GM13977 (cell line): ENCODE measurements around the gene GPATCH3.
A peak's percentile ranks its signal among the peaks of the same experiment; 100 is the strongest.
"Not testable (repeated sequence)": the region's sequence is repeated elsewhere in the genome, so short reads cannot be mapped to it uniquely, and the experiment has no call there.

Experiments
- DNase-seq: peaks from one replicate; pipeline ENCODE4 v3.0.0; 2012; ENCODE audit warnings: low spot score
- in situ Hi-C: fragments of 300-500 bp; cut with MboI; formaldehyde crosslinking; loops from one replicate; pipeline ENCODE4 v1.12.0; 2022; ENCODE audit warnings: low sequenced_read_pairs, low pct_unique_long_range_greater_than_20kb, mixed read lengths, inconsistent platforms; ENCODE audit not compliant: unreplicated experiment
- TF ChIP-seq, protein P1 (sequence below): IDR thresholded peaks from 2 replicates; pipeline ENCODE4 v1.5.1; 2012; ENCODE audit warnings: mild to moderate bottlenecking, control low read depth; ENCODE audit not compliant: insufficient read depth; ENCODE audit errors: extremely low read depth, missing control alignments

The GPATCH3 gene

DNA sequence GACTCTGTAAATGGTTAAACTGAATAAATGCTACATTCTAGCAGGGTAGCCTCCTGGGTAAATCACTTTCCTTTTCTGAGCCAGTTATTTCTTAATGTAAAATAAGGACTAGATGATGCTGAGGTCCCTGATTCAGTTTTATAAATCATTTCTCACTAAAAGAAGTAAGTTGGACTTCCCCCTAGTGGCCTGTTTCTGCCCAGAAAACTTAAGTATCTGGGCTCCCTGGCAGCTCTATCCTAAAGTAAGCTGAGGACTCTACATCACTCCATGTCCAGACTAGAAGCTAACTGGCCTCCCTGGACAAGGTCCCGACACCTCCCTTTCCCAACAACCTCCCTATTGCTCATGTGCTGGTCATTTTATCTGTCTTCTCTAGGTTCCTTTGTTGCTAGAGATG lies 13.1 kb downstream of the GPATCH3 start:
- no peak for DNase-seq
- in situ Hi-C loops = no loop called here
- TF ChIP-seq, protein P1, sequence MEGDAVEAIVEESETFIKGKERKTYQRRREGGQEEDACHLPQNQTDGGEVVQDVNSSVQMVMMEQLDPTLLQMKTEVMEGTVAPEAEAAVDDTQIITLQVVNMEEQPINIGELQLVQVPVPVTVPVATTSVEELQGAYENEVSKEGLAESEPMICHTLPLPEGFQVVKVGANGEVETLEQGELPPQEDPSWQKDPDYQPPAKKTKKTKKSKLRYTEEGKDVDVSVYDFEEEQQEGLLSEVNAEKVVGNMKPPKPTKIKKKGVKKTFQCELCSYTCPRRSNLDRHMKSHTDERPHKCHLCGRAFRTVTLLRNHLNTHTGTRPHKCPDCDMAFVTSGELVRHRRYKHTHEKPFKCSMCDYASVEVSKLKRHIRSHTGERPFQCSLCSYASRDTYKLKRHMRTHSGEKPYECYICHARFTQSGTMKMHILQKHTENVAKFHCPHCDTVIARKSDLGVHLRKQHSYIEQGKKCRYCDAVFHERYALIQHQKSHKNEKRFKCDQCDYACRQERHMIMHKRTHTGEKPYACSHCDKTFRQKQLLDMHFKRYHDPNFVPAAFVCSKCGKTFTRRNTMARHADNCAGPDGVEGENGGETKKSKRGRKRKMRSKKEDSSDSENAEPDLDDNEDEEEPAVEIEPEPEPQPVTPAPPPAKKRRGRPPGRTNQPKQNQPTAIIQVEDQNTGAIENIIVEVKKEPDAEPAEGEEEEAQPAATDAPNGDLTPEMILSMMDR = peak; percentile 47

DNA sequence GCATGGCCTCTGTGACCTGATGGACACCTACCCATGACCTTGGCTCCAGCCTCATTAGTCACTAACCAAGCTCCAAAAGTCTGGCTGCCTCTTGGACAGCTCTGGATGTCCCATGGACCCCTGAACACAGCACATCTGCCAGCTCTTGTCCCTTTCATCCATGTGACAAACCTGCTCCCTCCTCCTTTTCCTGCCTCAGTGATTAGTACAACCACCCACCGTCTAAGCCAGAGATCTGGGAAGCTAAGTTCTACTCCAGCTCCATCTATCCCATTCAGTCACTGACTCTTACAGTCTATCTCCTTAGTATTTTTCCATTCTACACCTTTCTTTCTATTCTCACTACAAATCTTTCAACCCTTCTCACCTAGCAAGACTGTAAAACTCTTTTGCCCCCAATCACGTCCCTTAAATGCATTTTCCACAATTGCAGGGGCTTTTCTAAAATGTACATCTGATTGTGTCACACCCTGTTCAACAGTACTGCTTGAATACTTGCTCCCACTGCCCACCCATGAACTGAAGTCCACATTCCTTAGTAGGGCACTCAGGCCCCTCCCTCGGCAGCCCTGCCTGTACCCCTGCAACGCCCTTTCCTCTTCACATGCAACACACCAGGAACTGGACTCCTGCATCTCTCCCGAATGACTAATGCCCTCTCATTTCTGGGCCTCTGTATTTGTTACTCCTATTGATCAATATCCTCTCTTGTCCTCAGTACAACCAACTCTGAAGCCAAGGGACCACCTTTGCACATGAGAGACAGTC lies 17.4 kb downstream of the GPATCH3 start:
- in situ Hi-C loops = no loop called here
- no peak for DNase-seq
- TF ChIP-seq, protein P1 = no peak

DNA sequence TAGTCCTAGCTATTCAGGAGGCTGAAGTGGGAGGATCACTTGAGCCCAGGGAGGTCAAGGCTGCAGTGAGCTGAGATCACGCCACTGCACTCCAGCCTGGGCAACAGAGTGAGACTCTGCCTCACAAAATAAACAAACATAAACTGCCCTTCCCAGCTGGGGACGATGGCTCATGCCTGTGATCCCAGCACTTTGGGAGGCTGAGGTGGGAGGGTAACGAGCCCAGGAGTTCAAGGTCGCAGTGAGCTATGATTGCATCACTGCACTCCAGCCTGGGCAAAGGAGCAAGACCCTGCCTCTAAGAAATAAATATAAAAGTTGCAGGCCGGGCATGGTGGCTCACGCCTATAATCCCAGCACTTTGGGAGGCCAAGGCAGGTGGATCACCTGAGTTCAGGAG lies 18.7 kb downstream of the GPATCH3 start:
- in situ Hi-C loops, DNase-seq: not testable (repeated sequence)

DNA sequence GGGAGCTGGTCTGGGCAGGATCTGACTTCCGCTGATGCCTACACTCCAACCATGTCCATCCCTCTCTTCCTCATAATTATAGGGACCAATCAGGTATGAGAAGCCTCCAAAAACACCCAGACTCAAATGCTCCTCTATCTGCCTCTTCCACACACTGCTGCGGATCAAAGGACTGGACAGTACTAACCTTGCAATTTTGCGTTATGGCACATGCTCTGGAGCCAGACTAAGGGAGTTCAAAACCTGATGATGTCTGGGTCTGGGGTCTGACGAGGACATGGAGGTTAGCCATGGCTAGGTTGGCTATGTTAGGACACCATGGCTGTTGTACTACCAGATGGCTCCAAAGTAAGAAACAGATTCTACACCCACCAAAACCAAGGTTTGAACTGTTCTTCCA lies 20.5 kb downstream of the GPATCH3 start:
- in situ Hi-C loops = no loop called here
- DNase-seq = no peak
- TF ChIP-seq, protein P1 = no peak

DNA sequence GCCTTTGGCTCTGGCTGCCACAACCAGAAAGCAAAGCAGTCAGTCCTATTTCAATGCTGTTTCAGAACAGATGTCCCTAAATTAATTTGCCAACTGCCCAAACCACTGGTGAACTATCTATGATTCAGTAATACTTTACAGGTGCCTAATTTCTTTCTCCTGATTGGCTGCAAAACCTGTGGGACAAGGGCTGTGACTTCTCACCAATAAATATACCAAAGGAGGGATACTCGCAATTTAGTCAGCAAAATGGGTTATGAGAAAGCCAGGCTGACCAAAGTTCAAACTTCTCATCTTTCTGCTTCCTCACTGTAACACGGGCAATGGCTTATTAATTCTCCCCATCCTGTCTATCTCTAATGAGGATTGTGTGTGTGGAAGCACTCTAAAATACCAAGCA lies 22.9 kb downstream of the GPATCH3 start:
- TF ChIP-seq, protein P1 = no peak
- DNase-seq = no peak
- in situ Hi-C loops = no loop called here

DNA sequence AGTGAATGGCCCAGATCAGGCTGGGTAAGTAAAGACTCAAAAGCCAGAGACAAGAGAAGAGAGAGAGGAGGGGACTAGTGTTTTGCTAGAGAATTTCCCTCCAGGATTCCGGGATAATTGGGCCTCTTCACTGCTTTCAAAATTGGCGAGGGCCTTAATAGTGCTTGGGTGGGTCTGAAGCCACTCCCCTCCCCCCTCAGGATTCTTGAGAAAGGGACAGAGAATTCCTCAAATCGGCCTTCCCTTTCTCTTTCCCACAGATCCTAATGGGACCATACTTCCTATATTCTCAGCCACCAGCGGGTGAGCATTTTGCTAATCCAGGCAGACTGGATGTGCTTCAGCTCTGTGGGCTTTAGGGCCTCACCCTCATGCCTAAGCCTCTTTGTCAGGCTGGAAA lies 25.4 kb downstream of the GPATCH3 start:
- DNase-seq = no peak
- TF ChIP-seq, protein P1 = no peak

DNA sequence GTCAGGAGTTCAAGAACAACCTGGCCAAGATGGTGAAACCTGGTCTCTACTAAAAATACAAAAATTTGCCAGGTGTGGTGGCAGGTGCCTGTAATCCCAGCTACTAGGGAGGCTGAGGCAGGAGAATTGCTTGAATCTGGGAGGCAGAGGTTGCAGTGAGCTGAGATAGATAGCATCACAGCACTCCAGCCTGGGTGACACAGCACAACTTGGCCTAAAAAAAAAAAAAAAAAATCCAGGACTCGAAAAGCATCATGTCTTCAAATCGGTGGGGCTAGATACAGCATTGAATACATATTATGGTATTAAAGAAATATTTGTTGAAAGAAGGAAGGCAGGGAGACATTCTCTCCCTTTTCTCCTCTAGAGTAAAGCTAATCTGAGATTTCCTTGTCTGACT lies 27.2 kb downstream of the GPATCH3 start:
- in situ Hi-C loops = not testable (repeated sequence)

More for the DNA sequence above, 25.4 kb downstream of the GPATCH3 start:
- in situ Hi-C loops = no loop called here

More for the DNA sequence above, 27.2 kb downstream of the GPATCH3 start:
- DNase-seq = not testable (repeated sequence)
